NCI-H2196 (cell line): ENCODE results near the gene SOCS6.
A peak's percentile ranks its signal among the peaks of the same experiment; 100 is the strongest.

Source experiments
- DNase-seq: peaks from one replicate; lab custom pipeline; 2025; ENCODE audit not compliant: unreplicated experiment; lab: John Stamatoyannopoulos, UW

SOCS6 gene

GRCh38 chr18:70288171-70288850 is 534 bp upstream of the SOCS6 start:
- peak; percentile 30 for DNase-seq

- DNase-seq = no peak
Measured at GRCh38 chr18:70289351-70290312, 787 bp downstream of the SOCS6 start.

DNA sequence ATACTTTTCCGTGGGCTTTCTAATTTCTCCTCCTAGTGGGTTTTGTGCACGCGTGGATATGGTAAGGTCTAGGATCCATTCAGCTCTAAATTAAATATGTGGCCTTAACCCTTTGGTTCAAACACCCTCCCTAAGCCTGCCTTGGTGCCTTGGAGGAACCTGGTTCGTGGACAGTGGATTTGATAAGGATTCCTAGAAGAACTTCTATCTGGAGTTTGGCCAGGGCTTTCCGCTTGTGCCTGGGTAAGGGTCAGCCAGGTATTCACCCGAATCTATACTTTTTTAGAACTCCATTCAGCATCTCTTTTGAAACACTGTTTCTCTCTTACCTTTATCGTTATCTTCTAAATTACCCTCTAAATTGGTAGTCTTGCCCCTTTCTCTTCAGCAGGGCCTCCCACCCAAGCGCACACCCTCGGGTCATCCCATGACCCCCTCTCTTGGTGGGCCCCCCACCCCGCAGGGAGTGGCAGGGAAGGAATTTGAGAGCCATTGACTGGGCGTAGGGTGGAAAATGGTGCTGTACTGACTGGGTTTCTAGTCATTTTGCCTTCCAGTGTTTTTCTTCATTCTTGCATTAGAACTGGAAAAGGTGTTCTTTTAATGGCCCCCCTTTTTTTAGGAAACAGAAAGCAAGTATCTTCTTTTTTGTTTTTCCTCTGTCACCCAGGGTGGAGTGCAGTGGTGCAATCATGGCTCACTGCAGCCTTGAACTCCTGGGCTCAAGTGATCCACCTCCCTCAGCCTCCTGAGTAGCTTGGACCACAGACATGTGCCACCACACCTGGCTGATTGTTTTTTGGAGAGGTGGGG is 1.8 kb downstream of the SOCS6 start:
- DNase-seq = no peak

- DNase-seq = no peak
Measured at GRCh38 chr18:70291295-70291574, 2.4 kb downstream of the SOCS6 start.

GRCh38 chr18:70292628-70293027 is 3.8 kb downstream of the SOCS6 start:
- no peak for DNase-seq

DNA sequence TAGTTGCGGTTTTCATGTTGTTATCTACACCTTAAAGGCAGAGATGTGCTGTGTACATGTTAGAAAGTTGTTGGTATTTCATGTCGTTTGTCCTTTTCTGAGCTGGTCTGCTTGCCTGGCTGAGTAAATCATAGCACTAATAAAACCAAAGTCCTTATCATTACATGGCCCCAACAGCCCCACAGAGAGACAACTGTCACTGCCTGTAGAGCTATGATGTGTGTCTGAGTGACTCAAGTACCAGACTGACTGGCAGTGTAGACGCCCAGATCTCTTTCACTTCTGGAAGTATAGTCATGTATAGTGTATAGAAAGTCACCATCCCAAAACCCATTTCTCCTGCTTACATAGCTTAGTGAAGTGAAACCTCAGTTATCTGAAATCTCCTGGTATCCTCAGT is 4.3 kb downstream of the SOCS6 start:
- no peak for DNase-seq

DNA sequence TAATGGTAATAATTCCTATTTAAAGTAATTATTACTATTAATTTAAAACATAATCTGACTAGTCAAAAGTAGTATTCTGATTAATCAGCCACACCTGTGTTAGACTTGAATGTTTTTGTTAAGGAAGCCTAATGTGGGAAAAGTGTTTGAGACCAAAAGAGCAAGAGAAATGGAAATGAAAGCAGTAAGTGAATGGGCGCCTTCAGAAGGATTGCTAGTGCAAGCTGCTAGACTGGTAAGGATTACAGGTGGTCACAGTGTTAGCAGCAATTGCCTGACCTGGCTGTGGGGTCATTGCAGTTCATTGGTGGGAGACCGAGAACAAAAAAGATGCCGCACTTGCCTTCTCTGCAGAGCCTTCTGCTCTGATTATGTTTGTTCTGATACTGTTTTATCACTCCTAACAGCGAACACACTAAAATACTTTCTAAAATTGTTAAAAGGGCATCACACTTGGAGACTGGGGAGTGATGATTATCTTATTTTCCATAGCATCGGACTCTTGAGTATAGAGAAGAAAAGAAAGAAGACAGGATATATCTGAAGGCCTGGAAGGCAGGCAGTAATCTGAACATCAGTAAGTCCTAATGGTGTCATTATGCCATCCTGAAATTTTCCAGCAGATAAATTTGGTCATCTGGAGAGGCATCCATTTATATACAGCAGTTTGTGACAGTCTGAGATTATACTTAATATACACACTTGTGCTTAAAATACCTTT is 5.8 kb downstream of the SOCS6 start:
- no peak for DNase-seq

GRCh38 chr18:70295192-70296188 is 6.6 kb downstream of the SOCS6 start:
- no peak for DNase-seq

GRCh38 chr18:70296289-70296688 is 7.4 kb downstream of the SOCS6 start:
- no peak for DNase-seq

GRCh38 chr18:70296781-70297180 is 7.9 kb downstream of the SOCS6 start:
- no peak for DNase-seq

DNA sequence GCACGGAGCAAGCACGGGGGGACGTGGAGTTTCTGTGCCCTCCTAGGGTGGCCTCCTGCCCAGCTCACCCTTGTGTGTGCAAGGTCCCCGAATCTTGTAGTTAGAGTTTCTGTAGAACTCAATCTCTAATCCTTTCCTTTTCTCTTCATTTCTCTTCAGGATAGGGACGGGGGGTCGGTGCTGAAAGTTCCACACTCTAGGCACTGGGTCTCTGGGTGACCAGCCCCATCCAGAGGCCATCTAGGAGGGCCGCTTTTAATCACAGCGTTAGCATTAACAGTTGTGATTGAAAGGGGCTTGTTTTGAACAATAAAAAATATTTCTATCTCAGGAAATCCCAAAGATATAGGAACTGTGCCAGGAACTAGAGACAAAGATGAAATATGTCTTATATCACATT is 10.5 kb downstream of the SOCS6 start:
- DNase-seq = no peak

DNA sequence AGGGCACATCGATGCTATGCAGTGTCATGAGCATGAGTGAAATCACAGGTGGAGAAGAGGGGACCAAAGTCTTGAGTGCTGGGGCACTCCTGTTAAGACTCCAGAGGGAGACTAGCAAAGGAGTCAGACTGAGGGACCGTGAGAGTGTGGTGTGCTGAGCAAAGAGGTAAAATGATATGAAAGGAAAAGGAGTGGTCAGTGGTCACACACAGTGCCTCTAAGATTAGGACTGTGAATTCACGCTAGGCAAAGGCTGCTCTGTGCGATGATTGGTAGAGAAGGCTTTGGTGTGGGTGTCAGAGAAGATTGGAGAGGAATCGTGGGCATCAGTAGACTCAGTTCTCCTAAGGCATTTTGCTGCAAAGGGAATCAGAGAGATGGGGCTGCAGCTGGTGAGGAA is 12.8 kb downstream of the SOCS6 start:
- DNase-seq = no peak

DNA sequence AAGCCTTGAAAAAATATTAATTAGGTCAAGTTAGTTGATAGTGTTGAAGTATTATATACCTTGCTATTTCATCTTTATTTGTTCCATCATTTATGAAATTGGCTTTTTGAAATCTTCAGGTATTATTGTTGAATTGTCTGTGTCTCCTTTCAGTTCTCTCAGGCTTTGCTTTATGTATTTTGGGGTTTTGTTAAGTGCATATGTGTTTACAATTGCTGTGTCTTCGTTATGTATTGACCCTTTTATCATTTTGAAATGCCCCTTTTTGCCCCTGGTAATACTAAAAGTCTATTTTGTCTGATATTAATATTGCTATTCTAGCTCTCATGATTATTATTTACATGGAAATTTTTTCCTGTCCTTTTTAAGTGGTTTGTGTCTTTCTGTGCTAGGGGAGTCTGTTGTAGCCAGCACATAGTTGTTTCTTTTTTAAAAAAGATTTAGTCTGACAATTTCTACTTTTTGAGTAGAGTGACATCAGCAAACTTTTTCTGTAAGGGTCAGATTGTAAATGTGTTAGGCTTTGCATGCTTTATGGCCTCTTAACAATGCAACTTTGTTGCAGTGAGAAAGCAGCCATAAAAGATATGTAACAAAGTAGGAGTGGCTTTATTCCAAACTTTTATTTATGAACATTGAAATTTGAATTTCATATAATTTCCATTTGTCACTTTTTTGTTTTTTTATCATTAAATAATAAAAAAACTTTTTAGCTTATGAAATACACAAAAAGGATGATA is 19.9 kb downstream of the SOCS6 start:
- no peak for DNase-seq

GRCh38 chr18:70310560-70311320 is 21.9 kb downstream of the SOCS6 start:
- DNase-seq = no peak

- no peak for DNase-seq
Measured at GRCh38 chr18:70311726-70312125, 22.9 kb downstream of the SOCS6 start.

DNA sequence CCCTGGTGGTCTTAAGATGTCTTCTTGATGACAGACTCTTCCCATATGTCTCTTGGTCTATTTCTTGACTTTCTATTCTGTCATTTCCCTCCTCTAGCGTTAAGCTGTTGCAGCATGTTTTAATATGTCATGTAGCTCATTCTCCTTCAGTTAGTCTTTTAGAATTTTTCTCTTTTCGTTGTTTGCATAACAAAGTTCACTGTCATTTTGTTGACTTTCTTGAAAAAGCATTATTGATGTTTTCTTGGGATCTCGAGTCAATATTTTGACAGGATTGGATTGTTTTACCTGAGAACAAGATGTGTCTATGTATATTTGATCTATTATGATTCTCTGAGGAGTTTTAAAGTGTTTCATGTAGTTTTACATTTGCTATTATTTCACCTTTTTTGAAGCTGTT is 24.8 kb downstream of the SOCS6 start:
- no peak for DNase-seq

DNA sequence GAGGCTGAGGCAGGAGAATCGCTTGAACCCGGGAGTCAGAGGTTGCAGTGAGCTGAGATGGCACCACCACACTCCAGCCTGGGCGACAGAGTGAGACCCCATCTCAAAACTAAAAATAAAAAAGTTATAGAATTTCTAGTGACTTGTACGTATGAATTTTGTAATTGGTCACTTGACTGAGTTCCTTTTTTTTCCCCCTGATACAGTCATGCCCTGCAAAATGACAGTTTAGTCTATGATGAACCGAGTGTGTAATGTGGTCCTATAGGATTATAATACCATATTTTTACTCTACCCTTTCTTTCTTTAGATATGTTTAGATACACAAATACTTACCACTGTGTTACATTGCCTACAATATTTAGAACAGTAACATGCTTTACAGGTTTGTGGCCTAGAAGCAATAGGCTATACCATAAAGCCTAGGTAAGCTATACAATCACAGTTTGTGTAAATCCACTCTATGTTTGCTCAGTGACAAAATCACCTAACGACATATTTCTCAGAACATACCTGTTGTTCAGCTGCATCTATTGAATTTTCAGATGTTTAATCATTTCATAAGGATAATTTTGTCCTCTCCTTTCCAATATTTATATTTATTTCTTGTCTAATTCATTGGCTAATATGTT is 25.4 kb downstream of the SOCS6 start:
- no peak for DNase-seq

DNA sequence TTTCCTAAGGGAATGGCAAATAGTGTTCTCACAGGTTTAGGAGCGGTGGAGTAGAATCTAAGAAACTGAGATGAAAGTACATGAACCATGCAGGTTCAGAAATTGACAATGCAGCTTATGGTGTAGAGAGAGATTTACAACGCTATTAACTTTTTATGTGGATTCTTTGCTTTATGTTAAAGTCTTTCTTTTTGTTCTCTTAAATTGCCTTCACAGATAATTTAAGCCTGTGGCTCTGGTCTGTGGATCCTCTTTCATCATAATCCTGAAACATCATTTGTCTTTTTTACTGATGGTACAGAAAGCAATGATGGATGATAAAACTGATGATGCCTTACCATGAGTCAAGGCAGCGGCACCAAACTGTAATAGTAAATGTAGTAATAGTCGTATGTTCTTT is 30.3 kb downstream of the SOCS6 start:
- DNase-seq = no peak
